Fibroblast of villous mesenchyme (primary cell): Measurements from ENCODE around the gene BOK. TPM values are rescaled to one million over a fixed set of nuclear protein-coding genes. Genes with fewer than 3 reads are reported as not detected.

Experiments used
- DNase-seq: peaks from one replicate; pipeline ENCODE4 v3.0.0-alpha.2; 2010; ENCODE audit warnings: low read depth
- H3K4me3 ChIP-seq: 2 replicates; pipeline ENCODE4 v1.5.1; 2011; ENCODE audit warnings: low read depth, mild to moderate bottlenecking, low read length
- total RNA-seq: library from RNA; depleted of rRNA; stranded (reverse); fragments of >200 nt; gene quantifications from 2 replicates; pipeline ENCODE4 v1.2.3, GENCODE V29; 2012
- TF ChIP-seq, protein P1 (sequence below): IDR thresholded peaks from 2 replicates; pipeline ENCODE4 v1.5.1; 2012; ENCODE audit warnings: low read depth, mild to moderate bottlenecking, low read length; ENCODE audit not compliant: insufficient read depth

The BOK gene, protein sequence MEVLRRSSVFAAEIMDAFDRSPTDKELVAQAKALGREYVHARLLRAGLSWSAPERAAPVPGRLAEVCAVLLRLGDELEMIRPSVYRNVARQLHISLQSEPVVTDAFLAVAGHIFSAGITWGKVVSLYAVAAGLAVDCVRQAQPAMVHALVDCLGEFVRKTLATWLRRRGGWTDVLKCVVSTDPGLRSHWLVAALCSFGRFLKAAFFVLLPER
- 42.2 and 54.0 TPM in 2 replicates for total RNA-seq

DNA sequence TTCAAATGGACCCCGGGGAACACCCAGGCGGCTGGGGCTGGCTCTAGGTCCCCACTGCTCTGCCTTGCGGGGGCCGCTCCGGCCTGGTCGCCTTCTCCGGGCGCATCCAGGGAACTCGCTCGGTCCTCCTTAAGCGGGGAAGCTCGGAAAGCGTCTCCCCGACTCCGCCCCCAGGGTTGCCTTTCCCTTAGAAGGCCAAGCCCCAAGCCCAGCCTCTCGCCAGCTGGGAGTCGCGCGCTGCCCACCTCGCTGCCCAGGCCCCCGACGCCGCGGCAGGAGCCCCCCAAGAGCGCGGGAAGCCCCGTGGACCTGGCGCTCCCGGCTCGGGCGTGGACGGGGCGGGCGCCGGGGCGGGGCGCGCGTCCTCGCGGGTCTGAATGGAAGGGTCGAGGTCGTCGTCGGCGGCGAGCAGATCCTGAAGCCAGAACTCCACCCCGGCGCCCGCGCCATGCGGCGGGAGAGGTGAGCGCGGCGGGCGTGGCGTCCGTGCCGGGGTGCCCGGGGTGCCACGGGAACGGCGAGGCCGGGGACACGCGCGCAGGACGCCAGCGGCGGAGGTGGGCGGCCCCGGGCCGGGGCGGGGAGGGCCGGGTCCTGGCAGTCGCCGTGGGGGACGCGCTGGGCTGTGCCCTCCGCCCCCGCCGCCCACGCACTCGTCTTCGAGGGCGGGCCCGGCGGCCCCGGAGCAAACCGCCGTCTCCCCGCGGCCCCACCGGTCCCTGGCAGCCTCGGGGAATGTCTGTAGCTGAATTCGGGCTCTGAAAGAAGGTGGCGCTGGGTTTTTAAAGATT lies at the start of gene BOK:
TSS of gene BOK (plus strand) at position 214 of the 791 bp plus-strand sequence. CDS start 739 bp downstream, outside the sequence.
- peak; percentile 82 for DNase-seq
- TF ChIP-seq, protein P1, sequence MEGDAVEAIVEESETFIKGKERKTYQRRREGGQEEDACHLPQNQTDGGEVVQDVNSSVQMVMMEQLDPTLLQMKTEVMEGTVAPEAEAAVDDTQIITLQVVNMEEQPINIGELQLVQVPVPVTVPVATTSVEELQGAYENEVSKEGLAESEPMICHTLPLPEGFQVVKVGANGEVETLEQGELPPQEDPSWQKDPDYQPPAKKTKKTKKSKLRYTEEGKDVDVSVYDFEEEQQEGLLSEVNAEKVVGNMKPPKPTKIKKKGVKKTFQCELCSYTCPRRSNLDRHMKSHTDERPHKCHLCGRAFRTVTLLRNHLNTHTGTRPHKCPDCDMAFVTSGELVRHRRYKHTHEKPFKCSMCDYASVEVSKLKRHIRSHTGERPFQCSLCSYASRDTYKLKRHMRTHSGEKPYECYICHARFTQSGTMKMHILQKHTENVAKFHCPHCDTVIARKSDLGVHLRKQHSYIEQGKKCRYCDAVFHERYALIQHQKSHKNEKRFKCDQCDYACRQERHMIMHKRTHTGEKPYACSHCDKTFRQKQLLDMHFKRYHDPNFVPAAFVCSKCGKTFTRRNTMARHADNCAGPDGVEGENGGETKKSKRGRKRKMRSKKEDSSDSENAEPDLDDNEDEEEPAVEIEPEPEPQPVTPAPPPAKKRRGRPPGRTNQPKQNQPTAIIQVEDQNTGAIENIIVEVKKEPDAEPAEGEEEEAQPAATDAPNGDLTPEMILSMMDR = no peak
- H3K4me3 ChIP-seq = peak within 1 kb of the TSS; percentile 71

DNA sequence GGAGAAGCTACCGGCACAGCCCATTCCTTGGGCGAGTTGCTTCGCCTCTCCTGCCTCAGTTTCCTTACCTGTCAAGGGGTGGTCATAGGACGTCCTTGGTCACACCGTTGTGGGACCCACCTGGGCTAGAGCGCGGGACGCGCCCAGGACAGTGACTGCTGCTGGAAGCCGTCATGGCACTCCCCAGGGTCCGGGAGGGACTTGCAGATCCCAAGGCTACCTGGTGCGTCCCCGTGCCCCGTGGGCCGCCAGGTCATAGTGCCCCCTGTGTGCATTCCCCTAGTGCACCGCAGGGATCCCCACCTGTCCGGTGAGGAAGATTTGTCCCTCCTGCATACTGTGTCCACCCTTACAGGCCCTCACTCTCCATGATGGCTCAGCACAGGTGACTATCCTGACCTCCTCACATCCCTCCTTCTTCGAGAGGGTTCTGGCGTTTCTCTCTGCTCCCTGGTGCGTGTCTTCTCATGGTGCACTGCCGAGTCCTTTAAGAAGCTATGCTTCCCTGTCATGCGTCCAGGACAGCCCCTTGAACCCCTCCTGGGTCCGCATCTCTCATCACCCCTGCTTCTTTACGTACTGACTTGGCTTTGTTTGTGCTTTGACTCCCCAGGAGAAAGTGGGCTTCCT lies 49.3 kb upstream of the BOK start:
- H3K4me3 ChIP-seq = peak overlapping the region; percentile 83
- TF ChIP-seq, protein P1 = no peak
- no peak for DNase-seq

DNA sequence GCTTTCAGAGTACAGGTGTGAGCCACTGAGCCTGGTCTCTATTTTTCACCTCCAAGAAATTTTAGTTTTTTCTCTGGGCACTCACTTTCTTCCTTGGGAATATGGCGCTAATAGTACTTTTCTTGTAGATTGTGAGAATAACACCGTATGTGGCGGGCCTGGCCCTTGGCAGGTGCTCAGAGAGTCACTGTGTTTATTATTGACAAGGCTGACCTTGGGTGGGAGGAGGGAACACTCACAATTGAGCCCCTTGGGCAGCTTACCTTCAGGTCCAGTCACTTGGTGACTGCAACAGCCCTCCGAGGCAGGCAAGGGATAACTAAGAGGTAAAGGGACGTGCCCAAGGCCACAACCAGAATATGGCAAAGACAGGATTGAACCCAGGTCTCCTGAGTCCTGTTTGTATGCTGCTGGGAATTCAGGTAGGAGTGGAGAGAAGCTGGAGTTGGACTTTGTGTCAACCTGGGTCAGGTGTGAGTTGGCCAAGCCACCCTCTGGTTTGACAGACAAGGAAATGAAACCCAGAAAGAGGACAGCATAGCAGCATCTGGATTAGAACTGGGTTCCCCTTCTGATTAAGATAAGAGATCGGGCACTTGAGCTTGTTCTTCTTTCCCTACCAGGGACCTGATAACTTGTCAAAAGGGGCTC lies 47.3 kb upstream of the BOK start:
- DNase-seq = no peak
- no peak overlapping the region for H3K4me3 ChIP-seq
- TF ChIP-seq, protein P1 = no peak

DNA sequence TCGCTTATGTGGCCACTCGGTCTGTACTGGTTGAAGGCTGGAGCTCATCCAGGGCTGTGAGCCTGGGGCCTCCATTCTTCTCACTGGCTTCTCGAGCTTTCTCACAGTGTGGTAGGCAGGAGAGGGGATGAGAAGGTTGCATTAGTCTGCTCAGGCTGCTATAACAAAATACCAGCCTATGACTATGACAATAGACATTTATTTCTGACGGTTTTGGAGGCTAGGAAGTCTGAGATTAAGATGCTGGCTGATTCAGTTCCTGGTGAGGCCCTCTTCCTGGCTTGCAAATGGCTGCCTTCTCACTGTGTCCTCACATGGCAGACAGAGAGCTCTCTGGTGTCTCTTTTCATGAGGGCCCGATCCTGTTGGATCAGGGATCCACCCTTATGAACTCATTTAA lies 44.0 kb upstream of the BOK start:
- H3K4me3 ChIP-seq = no peak overlapping the region
- TF ChIP-seq, protein P1 = no peak
- DNase-seq = no peak

DNA sequence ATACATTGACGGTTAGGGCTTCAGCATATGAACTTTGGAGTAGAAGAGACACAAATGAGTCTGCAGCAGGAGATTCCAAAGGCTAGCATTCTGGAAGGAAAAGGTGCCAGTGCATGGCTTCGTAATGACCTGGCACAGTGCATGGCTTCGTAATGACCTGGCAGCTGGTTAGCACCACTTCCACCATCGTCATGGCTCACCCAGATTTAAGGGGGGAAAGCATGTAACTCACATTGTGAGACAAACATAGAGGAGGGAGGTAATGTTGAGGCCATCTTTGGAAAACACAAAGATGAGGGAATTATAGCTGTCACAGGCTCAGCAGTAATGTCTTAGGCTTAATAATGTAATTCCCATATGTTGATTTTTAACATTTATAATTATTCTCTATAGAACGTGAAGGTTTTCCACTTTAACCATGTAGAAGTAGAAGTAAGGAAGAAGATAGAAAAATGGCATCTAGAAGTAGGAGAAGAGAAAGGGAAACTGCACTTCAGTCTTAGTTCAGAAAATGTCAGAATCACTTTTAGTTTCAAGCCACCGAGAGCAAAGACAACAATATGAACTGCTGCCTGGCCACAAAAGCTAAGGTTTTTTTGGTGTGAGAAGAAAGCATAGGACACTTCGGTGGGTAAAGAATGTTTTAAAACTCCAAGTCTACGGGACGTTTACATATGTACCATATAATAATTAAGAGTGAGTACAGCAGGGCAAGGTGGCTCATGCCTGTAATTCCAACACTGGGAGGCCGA lies 43.4 kb upstream of the BOK start:
- DNase-seq = no peak
- TF ChIP-seq, protein P1 = no peak
- H3K4me3 ChIP-seq = no peak overlapping the region

DNA sequence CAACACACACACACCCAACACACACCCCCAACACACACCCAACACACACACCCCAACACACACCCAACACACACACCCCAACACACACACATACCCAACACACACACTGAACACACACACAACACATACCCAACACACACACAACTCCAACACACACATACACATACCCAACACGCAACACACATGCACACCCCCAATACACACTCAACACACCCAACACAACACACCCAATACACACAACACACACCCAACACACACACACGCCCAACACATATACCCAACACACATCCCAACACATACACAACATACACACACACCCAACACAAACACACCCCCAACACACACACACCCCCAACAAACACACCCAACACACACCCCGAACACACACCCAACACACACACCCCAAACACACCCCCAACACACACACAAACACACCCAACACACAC lies 42.0 kb upstream of the BOK start:
- H3K4me3 ChIP-seq = no peak overlapping the region
- TF ChIP-seq, protein P1 = no peak
- DNase-seq = no peak
